AG04450 (cell line): ENCODE measurements around the gene NOP16. TPM values are rescaled to one million over a fixed set of nuclear protein-coding genes. Genes with fewer than 3 reads are reported as not detected.

Experiments
- CTCF ChIA-PET: fragments of 300-600, 350-600 bp; formaldehyde crosslinking; extraction: SDS; loops from one replicate; lab custom pipeline; 2022; ENCODE audit warnings: antibody characterized with exemption, inconsistent platforms; lab: Charles Lee
- POLR2A ChIA-PET: fragments of 350-600 bp; formaldehyde crosslinking; extraction: SDS; loops from one replicate; lab custom pipeline; 2021; ENCODE audit warnings: antibody characterized with exemption, inconsistent platforms; lab: Yijun Ruan, JAX
- DNase-seq: peaks from one replicate; pipeline ENCODE4 v3.0.0-alpha.2; 2011; ENCODE audit warnings: low read depth, low spot score
- H3K27ac ChIP-seq: one replicate; pipeline ENCODE4 v1.5.1; 2012; ENCODE audit warnings: low read depth, low read length, control low read depth
- H3K27me3 ChIP-seq: one replicate; pipeline ENCODE4 v1.6.0; 2012; ENCODE audit warnings: low read length; ENCODE audit not compliant: control insufficient read depth, insufficient read depth
- H3K4me3 ChIP-seq: 2 replicates; pipeline ENCODE4 v1.5.1; 2011; ENCODE audit warnings: mild to moderate bottlenecking, low read depth, low read length, control low read depth
- H3K9me3 ChIP-seq: 2 replicates; pipeline ENCODE4 v1.5.1; 2012; ENCODE audit warnings: low read length; ENCODE audit not compliant: control insufficient read depth, insufficient read depth
- polyA plus RNA-seq: library from polyadenylated mRNA; depleted of rRNA; stranded (reverse); fragments of >200 nt; gene quantifications from 2 replicates; pipeline ENCODE4 v1.2.3, GENCODE V29; 2011
- TF ChIP-seq, protein P1 (sequence below): IDR thresholded peaks from 2 replicates; pipeline ENCODE4 v1.5.1; 2011; ENCODE audit warnings: low read depth, low read length, control low read depth, inconsistent platforms

NOP16 gene
- polyA plus RNA-seq, 1 experiment = 29.3 TPM

DNA sequence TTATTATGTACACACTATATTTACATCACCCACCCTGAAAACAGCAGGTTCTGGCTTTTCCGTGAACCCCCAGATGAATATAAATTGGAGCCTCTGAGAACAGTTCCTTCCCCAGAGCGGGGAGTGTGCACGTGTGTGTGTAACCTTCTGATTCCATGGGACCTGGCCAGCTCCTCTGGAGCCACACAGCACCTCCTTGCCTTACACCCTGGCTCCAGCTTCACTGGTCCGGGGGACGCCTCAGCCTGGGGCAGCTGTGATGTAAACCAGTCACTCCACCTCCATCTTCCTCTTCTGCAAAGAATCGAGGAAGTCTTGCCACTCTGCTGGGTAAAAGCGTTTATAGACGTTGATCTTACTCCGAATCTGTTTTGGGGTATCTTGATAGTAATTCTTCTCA, 4.4 kb downstream of the NOP16 start:
- no peaks in the 10 kb centered on the region for H3K9me3 ChIP-seq
- no peak overlapping the region for H3K4me3 ChIP-seq
- DNase-seq = no peak
- no peak overlapping the region for H3K27ac ChIP-seq
- ChIA-PET POLR2A (no interaction called here), CTCF (no interaction called here)
- H3K27me3 ChIP-seq = no peaks in the 10 kb centered on the region
- TF ChIP-seq, protein P1, sequence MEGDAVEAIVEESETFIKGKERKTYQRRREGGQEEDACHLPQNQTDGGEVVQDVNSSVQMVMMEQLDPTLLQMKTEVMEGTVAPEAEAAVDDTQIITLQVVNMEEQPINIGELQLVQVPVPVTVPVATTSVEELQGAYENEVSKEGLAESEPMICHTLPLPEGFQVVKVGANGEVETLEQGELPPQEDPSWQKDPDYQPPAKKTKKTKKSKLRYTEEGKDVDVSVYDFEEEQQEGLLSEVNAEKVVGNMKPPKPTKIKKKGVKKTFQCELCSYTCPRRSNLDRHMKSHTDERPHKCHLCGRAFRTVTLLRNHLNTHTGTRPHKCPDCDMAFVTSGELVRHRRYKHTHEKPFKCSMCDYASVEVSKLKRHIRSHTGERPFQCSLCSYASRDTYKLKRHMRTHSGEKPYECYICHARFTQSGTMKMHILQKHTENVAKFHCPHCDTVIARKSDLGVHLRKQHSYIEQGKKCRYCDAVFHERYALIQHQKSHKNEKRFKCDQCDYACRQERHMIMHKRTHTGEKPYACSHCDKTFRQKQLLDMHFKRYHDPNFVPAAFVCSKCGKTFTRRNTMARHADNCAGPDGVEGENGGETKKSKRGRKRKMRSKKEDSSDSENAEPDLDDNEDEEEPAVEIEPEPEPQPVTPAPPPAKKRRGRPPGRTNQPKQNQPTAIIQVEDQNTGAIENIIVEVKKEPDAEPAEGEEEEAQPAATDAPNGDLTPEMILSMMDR = no peak

DNA sequence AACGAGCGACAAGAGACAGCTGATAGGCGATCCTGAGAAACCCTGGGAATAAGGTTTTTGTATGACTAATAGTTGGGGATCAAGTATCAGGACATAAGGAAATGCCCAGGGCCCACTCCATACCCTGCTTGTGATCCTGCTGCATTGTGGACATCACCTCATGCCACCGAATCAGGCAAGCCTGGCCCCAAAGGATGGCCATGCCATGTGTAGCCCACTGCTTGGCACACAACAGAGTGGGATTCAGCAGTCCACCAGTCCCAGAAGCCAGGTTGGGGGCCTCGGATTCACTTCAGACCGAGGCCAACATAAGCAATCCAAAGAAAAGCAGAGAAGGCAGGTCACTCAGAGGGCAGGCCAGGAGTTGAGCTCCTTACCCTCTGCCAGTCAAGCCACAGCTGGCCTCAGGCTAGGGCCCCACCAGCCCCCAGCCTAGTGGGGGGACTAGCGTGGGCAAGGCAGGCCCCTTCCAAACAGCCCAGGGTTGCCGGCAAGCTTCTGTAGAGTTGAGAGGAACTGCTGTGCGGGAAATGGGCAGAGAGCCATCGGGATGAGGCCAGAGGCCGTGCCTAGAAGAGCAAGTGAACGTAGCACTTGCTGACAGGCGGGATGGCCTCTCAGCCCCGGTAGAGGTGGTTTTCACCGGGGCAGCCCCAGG, 5.0 kb downstream of the NOP16 start:
- POLR2A ChIA-PET = no interaction called here

DNA sequence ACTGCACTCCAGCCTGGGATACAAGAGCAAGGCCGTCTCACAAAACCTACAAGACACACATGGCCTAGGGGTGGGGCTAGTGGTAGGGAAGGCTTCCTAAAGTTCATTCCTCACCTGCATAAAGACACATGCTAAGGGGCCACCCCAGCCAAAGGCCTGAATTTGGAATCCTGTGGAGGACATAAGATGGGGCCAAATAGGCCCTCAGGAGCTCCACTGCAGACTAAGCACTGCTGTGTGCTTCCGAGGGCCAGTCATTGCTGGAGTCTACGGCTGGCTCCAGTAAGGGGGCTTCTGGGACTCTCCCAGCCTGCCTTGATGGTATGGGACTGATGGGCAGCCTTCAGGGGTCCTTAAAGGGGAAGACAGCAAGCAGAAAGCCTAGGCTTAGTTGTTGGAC, 5.7 kb downstream of the NOP16 start:
- ChIA-PET POLR2A (no interaction called here), CTCF (no interaction called here)
- no peaks in the 10 kb centered on the region for H3K9me3 ChIP-seq
- DNase-seq = no peak
- no peak overlapping the region for H3K27ac ChIP-seq
- TF ChIP-seq, protein P1 = no peak
- H3K4me3 ChIP-seq = no peak overlapping the region
- no peaks in the 10 kb centered on the region for H3K27me3 ChIP-seq

More for the DNA sequence above, 5.0 kb downstream of the NOP16 start:
- Histone ChIP-seq H3K27me3 (no peaks in the 10 kb centered on the region), H3K4me3 (no peak overlapping the region), H3K27ac (no peak overlapping the region), H3K9me3 (no peaks in the 10 kb centered on the region)
- CTCF ChIA-PET = no interaction called here
- TF ChIP-seq, protein P1 = no peak
- no peak for DNase-seq

DNA sequence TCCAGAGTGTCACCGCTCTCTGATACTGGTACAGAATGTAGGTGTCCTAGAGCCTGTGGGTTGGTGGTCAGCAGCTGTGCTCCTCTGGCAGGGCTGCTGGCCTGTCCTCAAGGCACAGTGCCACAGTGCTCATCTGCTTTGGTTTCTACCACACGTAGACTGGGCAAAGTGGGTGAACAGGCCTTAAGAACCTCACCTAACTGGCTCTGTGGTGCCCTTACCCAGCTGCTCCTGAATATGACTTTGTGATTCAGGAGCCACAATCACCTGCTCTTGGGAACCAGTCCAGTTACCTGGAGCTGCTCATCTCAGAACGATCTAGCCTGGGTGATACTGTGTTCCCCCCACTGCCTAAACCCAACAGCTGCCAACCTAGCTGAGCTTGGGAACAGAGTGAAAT, 6.4 kb downstream of the NOP16 start:
- TF ChIP-seq, protein P1 = no peak
- ChIA-PET POLR2A (no interaction called here), CTCF (no interaction called here)
- Histone ChIP-seq H3K27ac (no peak overlapping the region), H3K4me3 (no peak overlapping the region), H3K9me3 (no peaks in the 10 kb centered on the region), H3K27me3 (no peaks in the 10 kb centered on the region)
- DNase-seq = no peak

DNA sequence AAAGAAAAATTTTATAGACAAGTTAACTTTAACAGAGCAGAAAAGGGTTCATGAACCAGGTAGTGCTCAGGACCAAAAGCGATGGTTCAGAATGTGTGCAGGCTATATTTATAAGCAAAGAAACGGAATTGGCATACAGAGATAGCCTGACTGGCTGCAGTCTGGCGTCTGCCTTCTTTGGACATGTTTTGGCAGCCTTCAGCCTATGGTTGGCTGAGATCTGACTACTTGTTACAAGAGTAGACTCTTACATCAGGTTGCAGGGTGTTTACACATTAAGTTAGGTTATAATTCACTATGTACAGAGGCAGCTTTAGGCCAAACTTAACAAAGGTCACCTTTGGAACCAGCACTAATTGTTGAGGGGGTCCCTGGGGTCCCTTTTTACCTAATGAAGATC, 7.0 kb downstream of the NOP16 start:
- Histone ChIP-seq H3K4me3 (no peak overlapping the region), H3K27ac (no peak overlapping the region), H3K27me3 (no peaks in the 10 kb centered on the region), H3K9me3 (no peaks in the 10 kb centered on the region)
- TF ChIP-seq, protein P1 = no peak
- no peak for DNase-seq
- ChIA-PET CTCF (no interaction called here), POLR2A (no interaction called here)
